ENCODE measurements around the gene DNASE1. TPM values are rescaled to one million over a fixed set of nuclear protein-coding genes. Genes with fewer than 3 reads are reported as not detected.
"Not testable (repeated sequence)": the region's sequence is repeated elsewhere in the genome, so short reads cannot be mapped to it uniquely, and the experiment has no call there.

DNASE1 gene
- 5.1 and 7.4 TPM in 2 replicates for total RNA-seq (2014; rRNA removed; shearing (Covaris generic))

- peak; percentile 55 for DNase-seq (ENCODE audit: low read depth)
Observed at GRCh38 chr16:3654249-3654991, at the start of gene DNASE1. DNASE1 (plus strand) TSS chr16:3654691; CDS start chr16:3655374, 683 bp downstream.

GRCh38 chr16:3606441-3606840, 48.0 kb upstream of the DNASE1 start:
- DNase-seq (ENCODE audit: low read depth) = no peak

DNA sequence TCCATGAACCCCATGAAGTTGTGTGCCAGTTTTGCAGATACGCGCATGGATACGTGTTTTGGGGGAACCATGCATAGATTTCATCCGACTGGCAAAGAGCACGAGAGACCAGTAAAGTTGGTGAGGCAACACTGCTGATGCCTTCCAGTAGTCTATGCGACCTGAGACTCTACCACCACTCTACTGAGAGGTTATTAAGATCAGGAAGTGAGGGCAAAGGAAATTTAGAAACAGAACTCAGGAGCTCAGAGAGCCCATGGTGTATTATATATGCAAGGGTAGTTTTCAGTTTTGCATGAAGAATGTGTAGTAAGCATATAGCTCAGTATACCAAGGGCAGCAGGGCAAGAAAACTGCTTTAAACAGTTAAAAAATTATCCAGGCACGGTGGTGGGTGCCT, 47.3 kb upstream of the DNASE1 start:
- no peak for DNase-seq (ENCODE audit: low read depth)

- DNase-seq (ENCODE audit: low read depth) = no peak
Observed at GRCh38 chr16:3607634-3608033, 46.9 kb upstream of the DNASE1 start.

DNA sequence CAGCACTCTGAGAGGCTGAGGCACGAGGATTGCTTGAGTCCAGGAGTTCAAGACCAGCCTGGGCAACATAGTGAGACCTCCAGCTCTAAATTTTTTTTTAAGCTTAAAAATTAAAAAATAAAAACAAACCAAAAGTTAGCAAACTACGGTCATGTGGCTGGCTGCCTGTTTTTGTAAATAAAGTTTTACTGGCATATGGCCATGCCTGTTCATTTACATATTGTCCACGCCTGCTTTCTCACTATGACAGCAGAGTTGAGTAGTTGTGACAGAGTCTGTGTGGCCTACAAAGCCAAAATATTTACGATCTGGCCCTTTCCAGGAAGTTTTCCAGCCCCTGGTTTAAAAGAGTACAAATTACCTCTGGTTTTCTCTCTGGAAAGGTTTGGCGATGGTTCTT, 46.4 kb upstream of the DNASE1 start:
- no peak for DNase-seq (ENCODE audit: low read depth)

DNA sequence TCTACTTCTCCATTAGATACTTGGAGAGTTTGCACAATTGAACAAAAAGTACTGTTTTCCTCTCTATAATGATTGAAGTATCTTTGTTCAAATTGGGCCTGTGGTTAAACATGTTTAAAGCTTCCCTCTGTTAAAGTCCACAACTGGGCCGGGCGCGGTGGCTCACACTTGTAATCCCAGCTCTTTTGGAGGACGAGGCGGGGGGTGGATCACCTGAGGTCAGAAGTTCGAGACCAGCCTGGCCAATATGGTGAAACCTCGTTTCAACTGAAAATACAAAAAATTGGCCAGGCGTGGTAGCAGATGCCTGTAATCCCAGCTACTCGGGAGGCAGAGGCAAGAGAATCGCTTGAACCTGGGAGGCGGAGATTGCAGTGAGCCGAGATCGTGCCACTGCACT, 45.5 kb upstream of the DNASE1 start:
- DNase-seq (ENCODE audit: low read depth) = not testable (repeated sequence)

GRCh38 chr16:3609895-3610697, 44.4 kb upstream of the DNASE1 start:
- no peak for DNase-seq (ENCODE audit: low read depth)

DNA sequence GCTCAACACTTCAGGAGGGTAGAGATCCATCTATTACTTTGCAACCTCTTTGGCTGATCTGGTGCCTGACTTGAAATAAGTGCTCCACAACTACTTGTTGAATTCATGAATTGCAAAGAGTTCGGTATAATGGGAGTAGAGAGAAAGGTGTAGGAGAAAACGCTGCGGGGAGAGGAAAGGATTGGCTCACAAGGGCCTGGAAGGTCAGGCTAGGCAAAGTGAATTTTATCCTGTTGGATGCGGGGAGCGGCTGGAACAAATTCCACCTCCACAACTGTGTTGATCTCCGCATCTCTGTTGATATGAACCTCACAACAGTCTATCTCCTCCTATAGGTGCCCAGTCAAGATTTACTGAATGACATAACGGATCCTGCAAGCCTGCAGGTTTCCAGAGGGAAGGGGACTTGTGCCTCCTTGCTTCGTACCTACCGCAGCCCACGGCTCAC, 43.8 kb upstream of the DNASE1 start:
- no peak for DNase-seq (ENCODE audit: low read depth)

DNA sequence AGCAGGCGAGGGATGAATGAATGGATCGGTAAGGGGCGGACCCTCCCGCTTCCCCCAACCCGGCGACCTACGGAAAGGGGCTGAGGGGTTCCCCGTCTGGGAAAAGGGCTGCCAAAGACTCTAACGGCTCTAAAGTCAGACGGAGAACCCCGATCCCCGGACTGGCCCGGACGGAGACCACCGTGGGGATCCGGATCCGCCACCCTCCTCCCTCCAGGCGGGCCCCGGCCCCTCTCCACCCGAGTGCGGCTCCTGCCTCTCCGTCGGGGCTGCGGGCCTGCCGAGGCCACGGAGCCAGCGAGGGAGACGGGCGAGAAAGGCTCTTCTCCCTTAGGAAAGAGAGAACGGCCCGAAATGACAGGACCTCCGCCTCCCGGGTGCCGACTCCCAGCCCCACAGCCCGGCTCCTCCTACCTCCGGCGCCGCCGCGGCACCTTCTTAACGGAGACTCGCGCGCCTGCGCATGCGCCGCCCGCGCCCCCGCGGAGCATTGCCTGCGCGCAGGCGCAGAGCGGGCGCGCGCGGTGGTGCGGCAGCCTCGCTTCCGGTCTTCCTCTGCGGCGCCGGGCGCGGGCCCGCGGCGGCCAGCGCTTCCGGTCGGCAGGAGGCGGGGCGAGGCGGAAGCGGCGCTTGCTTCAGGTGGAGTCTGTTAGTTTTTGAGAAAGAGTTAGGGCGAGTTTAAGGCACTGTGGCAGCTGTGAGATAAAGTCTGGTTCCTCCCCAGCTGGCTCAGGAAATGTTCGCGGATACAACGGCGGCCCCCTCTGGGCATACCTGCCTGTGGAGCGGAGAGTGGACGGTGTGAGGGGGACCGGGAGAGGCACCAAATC, 43.1 kb upstream of the DNASE1 start, which contains the start of gene SLX4:
TSS of gene SLX4 (minus strand) at position 461 of the 830 bp plus-strand sequence. CDS start 2,642 bp downstream, outside the sequence.
- DNase-seq (ENCODE audit: low read depth) = peak; percentile 84

- DNase-seq (ENCODE audit: low read depth) = no peak
Observed at GRCh38 chr16:3612510-3613466, 41.7 kb upstream of the DNASE1 start.

- DNase-seq (ENCODE audit: low read depth) = peak; percentile 41
Observed at GRCh38 chr16:3618769-3619141, 35.7 kb upstream of the DNASE1 start.

- no peak for DNase-seq (ENCODE audit: low read depth)
Observed at GRCh38 chr16:3623642-3624041, 30.8 kb upstream of the DNASE1 start.

DNA sequence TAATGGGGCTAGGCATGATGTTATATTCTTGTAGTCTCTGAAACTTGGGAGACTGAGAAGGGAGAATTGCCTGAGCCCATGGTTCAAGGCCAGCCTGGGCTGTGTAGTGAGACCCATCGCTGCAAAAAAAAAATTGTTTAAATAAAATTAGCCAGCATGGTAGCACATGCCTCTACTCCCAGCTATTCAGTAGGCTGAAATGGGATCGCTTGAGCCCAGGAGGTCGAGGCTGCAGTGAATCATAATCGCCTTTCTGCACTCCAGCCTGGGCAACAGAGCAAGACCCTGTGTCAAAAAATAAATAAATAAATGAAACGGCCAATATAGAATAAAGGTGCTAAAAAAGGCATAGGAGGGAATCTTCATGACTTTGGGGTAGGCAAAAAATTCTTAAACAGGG, 29.2 kb upstream of the DNASE1 start:
- no peak for DNase-seq (ENCODE audit: low read depth)

DNA sequence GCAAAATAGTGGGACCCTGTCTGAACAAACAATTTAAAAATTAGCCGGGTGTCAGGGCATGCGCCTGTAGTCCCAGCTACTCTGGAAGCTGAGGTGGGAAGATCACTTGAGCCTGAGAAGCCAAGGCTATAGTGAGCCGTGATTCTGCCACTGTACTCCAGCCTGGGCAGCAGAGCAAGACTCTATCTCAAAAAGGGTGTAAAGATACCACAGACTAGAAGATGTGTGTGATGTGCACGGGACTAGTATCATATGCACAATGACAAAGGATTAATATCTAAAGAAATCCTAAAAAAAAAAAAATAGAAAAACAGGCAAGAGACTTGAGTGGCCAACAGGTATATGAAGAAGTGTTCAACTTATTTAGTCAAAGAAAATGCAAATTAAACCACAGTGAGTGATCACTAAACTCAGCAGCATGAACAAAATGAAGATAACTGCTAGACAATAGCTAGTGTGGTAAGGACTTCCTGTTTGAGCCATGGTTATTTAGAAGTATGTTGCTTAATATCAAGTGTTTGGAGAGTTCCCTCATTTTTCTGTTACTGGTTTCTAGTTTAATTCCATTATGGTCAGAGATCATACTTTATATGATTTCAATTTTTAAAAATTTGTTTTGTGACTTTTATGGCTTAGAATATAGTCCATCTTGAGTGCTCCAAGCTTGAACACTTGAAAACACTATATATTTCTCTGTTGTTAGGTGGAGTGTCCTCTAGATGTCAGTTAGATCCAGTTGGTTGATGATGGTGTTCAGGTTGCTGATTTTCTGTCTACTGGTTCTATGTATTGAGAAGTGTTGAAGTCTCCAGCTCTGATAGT, 28.4 kb upstream of the DNASE1 start:
- no peak for DNase-seq (ENCODE audit: low read depth)

GRCh38 chr16:3637371-3637923, 17.0 kb upstream of the DNASE1 start:
- no peak for DNase-seq (ENCODE audit: low read depth)

- no peak for DNase-seq (ENCODE audit: low read depth)
Observed at GRCh38 chr16:3638916-3639644, 15.4 kb upstream of the DNASE1 start.

- no peak for DNase-seq (ENCODE audit: low read depth)
Observed at GRCh38 chr16:3640207-3640606, 14.3 kb upstream of the DNASE1 start.

DNA sequence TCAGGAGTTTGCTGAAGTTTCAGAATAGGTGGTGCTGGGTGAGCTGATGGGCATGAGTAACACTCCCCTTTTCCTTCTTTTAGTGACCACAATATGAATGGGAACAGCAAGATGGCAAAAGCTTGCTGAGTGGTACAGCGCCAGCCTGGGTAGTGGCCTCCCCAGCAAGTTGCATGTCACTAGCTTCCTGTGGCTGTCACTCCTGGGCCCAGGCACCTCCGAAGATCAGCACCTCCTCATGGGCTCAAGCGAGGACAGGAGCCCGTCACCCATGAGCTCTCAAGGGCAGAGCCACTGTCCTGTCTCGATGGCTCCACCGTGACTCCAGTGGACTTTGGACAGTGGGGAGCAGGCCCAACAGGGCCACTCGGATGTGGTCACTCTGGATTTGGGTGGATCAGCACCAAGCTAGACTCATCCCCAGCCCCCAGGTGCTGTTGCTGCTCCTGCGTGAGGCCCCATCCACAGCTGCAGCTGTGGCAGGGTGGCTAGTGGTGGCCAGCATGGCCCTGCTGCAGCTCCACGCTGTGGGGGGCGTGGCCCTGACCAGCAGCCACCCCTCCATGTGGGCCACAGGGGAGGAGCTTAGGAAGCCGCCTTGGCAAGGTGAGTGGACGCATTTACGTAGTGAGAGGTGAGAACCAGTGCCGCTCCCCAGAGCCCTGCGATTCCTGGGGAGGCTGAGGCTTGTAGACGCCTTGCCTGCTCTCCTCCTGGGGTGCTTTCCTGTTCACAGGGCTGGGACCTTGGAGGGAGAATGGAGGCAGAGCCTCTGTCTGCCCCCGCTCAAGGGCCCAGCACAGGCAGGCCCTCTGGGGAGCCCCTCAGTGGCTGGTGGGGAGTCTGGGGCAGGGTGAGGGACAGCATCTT, 13.6 kb upstream of the DNASE1 start:
- no peak for DNase-seq (ENCODE audit: low read depth)

Data from RPMI7951 (cell line).